ENCODE results near the gene CGN. TPM values are rescaled to one million over a fixed set of nuclear protein-coding genes. Genes with fewer than 3 reads are reported as not detected.

The CGN gene
- polyA plus RNA-seq, 4 donors = 28.3 to 53.4 (median 44.4) TPM

DNA sequence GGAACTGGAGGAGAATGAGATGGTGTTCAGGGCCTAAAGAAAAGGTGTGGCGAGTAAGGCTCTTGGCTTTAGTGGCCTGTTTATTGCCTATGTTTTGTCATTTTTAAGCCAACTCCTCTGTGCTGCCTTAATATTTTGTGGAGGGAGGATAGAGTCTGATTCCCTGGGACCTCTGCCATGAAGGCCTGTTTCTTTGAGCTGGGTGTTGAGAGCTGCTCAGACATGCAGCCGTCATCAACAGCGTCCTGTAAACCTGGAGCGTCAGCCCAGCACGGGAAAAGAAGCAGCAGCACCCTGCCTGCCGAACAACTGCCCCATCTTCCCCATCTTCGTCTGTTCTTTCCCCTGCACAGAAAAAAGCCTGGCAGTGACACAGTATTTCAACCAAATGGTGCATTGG, 73.6 kb downstream of the CGN start:
- DNase-seq (ENCODE audit: low read depth in 4 of 4, low spot score in 2 of 4) = no peak

DNA sequence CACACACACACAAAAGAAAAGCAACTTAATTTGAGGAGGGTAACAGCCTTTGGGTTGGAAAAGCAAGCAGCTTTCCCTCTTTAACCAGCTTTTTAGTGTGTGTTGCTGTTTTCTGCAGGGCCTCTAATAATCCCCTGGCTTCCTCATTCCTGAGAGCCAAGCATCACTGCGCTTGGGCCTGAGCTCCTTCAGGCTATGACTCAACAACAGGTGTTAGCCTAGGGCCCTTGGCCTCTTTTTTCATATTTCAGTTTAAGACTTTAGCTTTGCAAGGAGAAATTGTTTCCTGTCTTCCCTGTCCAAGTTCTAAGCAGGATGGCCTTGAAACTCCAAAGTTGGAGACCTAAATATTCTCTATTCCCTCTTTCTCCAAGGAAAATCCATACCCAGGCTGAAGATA, 74.4 kb downstream of the CGN start:
- no peak for DNase-seq (ENCODE audit: low read depth in 4 of 4, low spot score in 2 of 4)

Other genes with a start within 250 kb of the CGN start
- 10 to 100 TPM; 21.6 to 30.0 (median 26.4) TPM for gene ZNF687, start 229.1 kb upstream of the CGN start, polyA plus RNA-seq (ENCODE audit: insufficient read length in 4 of 4)
- gene PI4KB, start 184.0 kb upstream of the CGN start, polyA plus RNA-seq (ENCODE audit: insufficient read length in 4 of 4) = 10 to 100 TPM; 59.0 to 77.4 (median 67.2) TPM
- gene RFX5, start 164.1 kb upstream of the CGN start, polyA plus RNA-seq (ENCODE audit: insufficient read length in 4 of 4) = 10 to 100 TPM; 43.5 to 49.2 (median 47.0) TPM
- gene SELENBP1, start 138.7 kb upstream of the CGN start, polyA plus RNA-seq (ENCODE audit: insufficient read length in 4 of 4) = 10 to 100 TPM; 52.1 to 60.5 (median 52.9) TPM
- gene PSMB4, start 111.8 kb upstream of the CGN start, polyA plus RNA-seq (ENCODE audit: insufficient read length in 4 of 4) = 100 to 1,000 TPM; 238 to 292 (median 254) TPM
- gene POGZ, start 51.9 kb upstream of the CGN start, polyA plus RNA-seq (ENCODE audit: insufficient read length in 4 of 4) = 100 to 1,000 TPM in 2 of 4 donors, 10 to 100 TPM in 2; 75.0 to 170 (median 125) TPM
- gene TUFT1, start 28.9 kb downstream of the CGN start, polyA plus RNA-seq (ENCODE audit: insufficient read length in 4 of 4) = 10 to 100 TPM; 11.0 to 14.2 (median 11.6) TPM
- gene SNX27, start 100.7 kb downstream of the CGN start, polyA plus RNA-seq (ENCODE audit: insufficient read length in 4 of 4) = 10 to 100 TPM; 16.3 to 29.6 (median 23.0) TPM
- under 1 TPM; 0.20 to 0.77 (median 0.46) TPM for gene CELF3, start 205.4 kb downstream of the CGN start, polyA plus RNA-seq (ENCODE audit: insufficient read length in 4 of 4)
- under 1 TPM in 1 of 4 donors, not detected in 3; 0.38 TPM for gene RIIAD1, start 210.1 kb downstream of the CGN start, polyA plus RNA-seq (ENCODE audit: insufficient read length in 4 of 4)

Measured in left renal cortex interstitium (tissue), 4 donors.